IPS-11a (cell line): ENCODE results near the gene MLANA.

Source experiments
- H3K4me3 ChIP-seq: one replicate; pipeline ENCODE4 v1.5.1; 2013; ENCODE audit warnings: low read depth, low read length, control low read depth

MLANA gene

GRCh38 chr9:5953743-5954707 lies 63.3 kb downstream of the MLANA start:
- H3K4me3 ChIP-seq = no peak overlapping the region

GRCh38 chr9:5957166-5957565 lies 66.5 kb downstream of the MLANA start:
- H3K4me3 ChIP-seq = no peak overlapping the region

- H3K4me3 ChIP-seq = no peak overlapping the region
These were observed 67.6 kb downstream of the MLANA start for GRCh38 chr9:5958273-5958672.
